RWPE2 (cell line): ENCODE data around the gene ADGRL2.

Experiments used
- ATAC-seq: fragments of 200-7000 bp; cut with Tn5 transposase; 3 replicates; pipeline ENCODE4 v1.9.1; 2021; ENCODE audit warnings: low read depth
- DNase-seq: peaks from one replicate; pipeline ENCODE4 v3.0.0-alpha.2; 2020; ENCODE audit warnings: low spot score
- H3K27ac ChIP-seq: fragments of 450-650 bp; 2 replicates; pipeline ENCODE4 v1.5.1; 2017; ENCODE audit warnings: mild to moderate bottlenecking; ENCODE audit not compliant: poor library complexity, severe bottlenecking
- H3K27me3 ChIP-seq: fragments of 250-450 bp; sonication (Bioruptor Pico); 2 replicates; pipeline ENCODE4 v1.5.1; 2021; ENCODE audit warnings: mild to moderate bottlenecking, moderate library complexity; ENCODE audit not compliant: insufficient read depth, poor library complexity, severe bottlenecking
- H3K36me3 ChIP-seq: fragments of 250-450 bp; sonication (Bioruptor Pico); 2 replicates; pipeline ENCODE4 v1.5.1; 2020; ENCODE audit warnings: low read depth, mild to moderate bottlenecking, moderate library complexity
- H3K4me1 ChIP-seq: fragments of 250-450 bp; sonication (Bioruptor Pico); 2 replicates; pipeline ENCODE4 v1.5.1; 2021; ENCODE audit warnings: mild to moderate bottlenecking, moderate library complexity; ENCODE audit not compliant: insufficient read depth, poor library complexity, severe bottlenecking
- H3K4me3 ChIP-seq: fragments of 250-450 bp; sonication (Bioruptor Pico); 2 replicates; pipeline ENCODE4 v1.5.1; 2021; ENCODE audit warnings: mild to moderate bottlenecking, moderate library complexity; ENCODE audit not compliant: severe bottlenecking
- H3K9me3 ChIP-seq: fragments of 250-450 bp; sonication (Bioruptor Pico); 2 replicates; pipeline ENCODE4 v1.5.1; 2021; ENCODE audit warnings: mild to moderate bottlenecking, moderate library complexity; ENCODE audit not compliant: severe bottlenecking
- CTCF ChIP-seq: fragments of 450-650 bp; IDR thresholded peaks from one replicate; pipeline ENCODE4 v1.5.1; 2017; ENCODE audit warnings: mild to moderate bottlenecking, moderate library complexity; ENCODE audit not compliant: poor library complexity, severe bottlenecking

Gene ADGRL2

GRCh38 chr1:82007804-82008203 lies 207.1 kb downstream of the ADGRL2 start:
- no peaks in the 10 kb centered on the region for H3K27me3 ChIP-seq
- no peak overlapping the region for H3K27ac ChIP-seq
- H3K4me3 ChIP-seq, result no peak overlapping the region
- no peaks in the 10 kb centered on the region for H3K4me1 ChIP-seq
- ATAC-seq (no peak), DNase-seq (no peak)
- no peak for TF ChIP-seq CTCF
- H3K9me3 ChIP-seq, result no peaks in the 10 kb centered on the region
- H3K36me3 ChIP-seq, result no peaks in the 10 kb centered on the region

- Histone ChIP-seq H3K36me3 (no peaks in the 10 kb centered on the region), H3K27ac (no peak overlapping the region), H3K4me1 (no peaks in the 10 kb centered on the region), H3K9me3 (no peaks in the 10 kb centered on the region), H3K4me3 (no peak overlapping the region), H3K27me3 (no peaks in the 10 kb centered on the region)
- no peak for TF ChIP-seq CTCF
- no peak for DNase-seq
- ATAC-seq, result no peak
Observed at GRCh38 chr1:82013702-82014101, 213.0 kb downstream of the ADGRL2 start.

- Histone ChIP-seq H3K27ac (no peak overlapping the region), H3K4me1 (no peaks in the 10 kb centered on the region), H3K36me3 (no peaks in the 10 kb centered on the region), H3K4me3 (no peak overlapping the region), H3K9me3 (no peaks in the 10 kb centered on the region), H3K27me3 (no peaks in the 10 kb centered on the region)
- TF ChIP-seq CTCF, result no peak
- DNase-seq, result no peak
- ATAC-seq, result no peak
Observed at GRCh38 chr1:82015444-82015843, 214.7 kb downstream of the ADGRL2 start.

GRCh38 chr1:82018319-82018718 lies 217.6 kb downstream of the ADGRL2 start:
- Histone ChIP-seq H3K4me3 (no peak overlapping the region), H3K36me3 (no peaks in the 10 kb centered on the region), H3K27me3 (no peaks in the 10 kb centered on the region), H3K27ac (no peak overlapping the region), H3K9me3 (no peaks in the 10 kb centered on the region), H3K4me1 (no peaks in the 10 kb centered on the region)
- no peak for TF ChIP-seq CTCF
- DNase-seq (no peak), ATAC-seq (no peak)

- H3K36me3 ChIP-seq, result no peaks in the 10 kb centered on the region
- no peak overlapping the region for H3K4me3 ChIP-seq
- no peaks in the 10 kb centered on the region for H3K9me3 ChIP-seq
- no peak for ATAC-seq
- TF ChIP-seq CTCF, result no peak
- DNase-seq, result no peak
- H3K4me1 ChIP-seq, result no peaks in the 10 kb centered on the region
- H3K27ac ChIP-seq, result no peak overlapping the region
- no peaks in the 10 kb centered on the region for H3K27me3 ChIP-seq
Observed at GRCh38 chr1:82019508-82019907, 218.8 kb downstream of the ADGRL2 start.
